B cell (primary cell): ENCODE data around the gene KNTC1.

Source experiments
- EZH2 ChIP-seq: IDR thresholded peaks from 2 replicates; pipeline ENCODE4 v1.6.1; 2012; ENCODE audit warnings: borderline replicate concordance, low read depth, mild to moderate bottlenecking, moderate library complexity, low read length; ENCODE audit not compliant: insufficient read depth, poor library complexity, severe bottlenecking
- TF ChIP-seq, protein P1 (sequence below): fragments of 200-600 bp; IDR thresholded peaks from one replicate; pipeline ENCODE4 v1.8.0; 2022; ENCODE audit warnings: antibody characterized with exemption, mild to moderate bottlenecking

- TF ChIP-seq, protein P1, sequence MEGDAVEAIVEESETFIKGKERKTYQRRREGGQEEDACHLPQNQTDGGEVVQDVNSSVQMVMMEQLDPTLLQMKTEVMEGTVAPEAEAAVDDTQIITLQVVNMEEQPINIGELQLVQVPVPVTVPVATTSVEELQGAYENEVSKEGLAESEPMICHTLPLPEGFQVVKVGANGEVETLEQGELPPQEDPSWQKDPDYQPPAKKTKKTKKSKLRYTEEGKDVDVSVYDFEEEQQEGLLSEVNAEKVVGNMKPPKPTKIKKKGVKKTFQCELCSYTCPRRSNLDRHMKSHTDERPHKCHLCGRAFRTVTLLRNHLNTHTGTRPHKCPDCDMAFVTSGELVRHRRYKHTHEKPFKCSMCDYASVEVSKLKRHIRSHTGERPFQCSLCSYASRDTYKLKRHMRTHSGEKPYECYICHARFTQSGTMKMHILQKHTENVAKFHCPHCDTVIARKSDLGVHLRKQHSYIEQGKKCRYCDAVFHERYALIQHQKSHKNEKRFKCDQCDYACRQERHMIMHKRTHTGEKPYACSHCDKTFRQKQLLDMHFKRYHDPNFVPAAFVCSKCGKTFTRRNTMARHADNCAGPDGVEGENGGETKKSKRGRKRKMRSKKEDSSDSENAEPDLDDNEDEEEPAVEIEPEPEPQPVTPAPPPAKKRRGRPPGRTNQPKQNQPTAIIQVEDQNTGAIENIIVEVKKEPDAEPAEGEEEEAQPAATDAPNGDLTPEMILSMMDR, result no peak
- TF ChIP-seq EZH2, result no peak
Observed at GRCh38 chr12:122508163-122508562, 18.9 kb upstream of the KNTC1 start.
